HepG2 (cell line): ENCODE measurements around the gene GAPT. TPM values are rescaled to one million over a fixed set of nuclear protein-coding genes. Genes with fewer than 3 reads are reported as not detected.

Experiments used
- ATAC-seq: fragments of 200-7000 bp; cut with Tn5 transposase; 3 replicates; pipeline ENCODE4 v1.9.1; 2020; ENCODE audit warnings: mild to moderate bottlenecking, moderate library complexity
- BruUV-seq: library from RNA; stranded (reverse); fragments of 400-500 nt; replicated peaks from 2 replicates; lab custom pipeline; 2021; lab: Mats Ljungman, UMichigan
- CTCF ChIA-PET: fragments of 300-600 bp; formaldehyde crosslinking; extraction: SDS; loops from one replicate; lab custom pipeline; 2021; ENCODE audit warnings: low total read pairs, inconsistent platforms, low intra/inter-chr PET ratio; lab: Yijun Ruan, JAX
- POLR2A ChIA-PET: fragments of 350-600 bp; sonication (Branson Sonifier 250); formaldehyde crosslinking; loops from one replicate; lab custom pipeline; 2020; ENCODE audit warnings: antibody characterized with exemption, inconsistent platforms; lab: Yijun Ruan, JAX
- DNase-seq: peaks from one replicate; pipeline ENCODE4 v3.0.0-alpha.2; 2015; ENCODE audit warnings: low spot score
- FAIRE-seq: peaks from 3 replicates; lab custom pipeline; 2011; peaks lifted over from hg19 to GRCh38; lab: Jason Lieb, UNC
- H2AFZ ChIP-seq: one replicate; pipeline ENCODE4 v1.6.1; 2011; ENCODE audit warnings: low read length, inconsistent platforms
- H3K27ac ChIP-seq: fragments of 300-600 bp; 3 replicates; pipeline ENCODE4 v1.8.0; 2011; ENCODE audit warnings: mixed run types, mild to moderate bottlenecking, mixed read lengths, low read length, inconsistent platforms; ENCODE audit not compliant: insufficient read depth; ENCODE audit errors: extremely low read length
- H3K27me3 ChIP-seq, 2 experiments: fragments of 200-600 bp in 1 of 2; 2 replicates in 1 of 2; 3 replicates in 1 of 2; pipeline versions ENCODE4 v1.6.0 to v1.8.0; 2011; ENCODE audit warnings: low read length in 2 of 2, mild to moderate bottlenecking in 2 of 2, moderate library complexity in 2 of 2, inconsistent platforms in 1 of 2; ENCODE audit not compliant: insufficient read depth in 2 of 2, control insufficient read depth in 1 of 2
- H3K36me3 ChIP-seq, 2 experiments: fragments of 200-600 bp in 1 of 2; replicated peaks in 1 of 2; 2 replicates in 1 of 2; 3 replicates in 1 of 2; pipeline versions ENCODE4 v1.5.1 to v1.8.0; 2011; ENCODE audit warnings: low read length in 2 of 2, inconsistent platforms in 1 of 2; ENCODE audit not compliant: insufficient read depth in 2 of 2, control insufficient read depth in 1 of 2
- H3K4me1 ChIP-seq: 2 replicates; pipeline ENCODE4 v1.5.1; 2012; ENCODE audit warnings: low read length, inconsistent platforms; ENCODE audit not compliant: insufficient read depth
- H3K4me2 ChIP-seq: 2 replicates; pipeline ENCODE4 v1.6.0; 2011; ENCODE audit warnings: low read depth, low read length, inconsistent platforms
- H3K4me3 ChIP-seq, 3 experiments: fragments of 200-600 bp in 1 of 3; sonication (generic), shearing (Covaris generic) in 1 of 3; replicated peaks in 1 of 3; 2 replicates each; pipeline ENCODE4 v1.5.1; 2011 to 2016; ENCODE audit warnings: low read length in 3 of 3, inconsistent platforms in 2 of 3, low read depth in 2 of 3, mild to moderate bottlenecking in 2 of 3, control low read depth in 1 of 3, mixed read lengths in 1 of 3; ENCODE audit not compliant: insufficient read depth in 1 of 3
- H3K79me2 ChIP-seq: one replicate; pipeline ENCODE4 v1.6.1; 2011; ENCODE audit warnings: low read length, inconsistent platforms; ENCODE audit not compliant: insufficient read depth
- H3K9ac ChIP-seq: 2 replicates; pipeline ENCODE4 v1.6.0; 2011; ENCODE audit warnings: mild to moderate bottlenecking, low read depth, low read length, inconsistent platforms; ENCODE audit not compliant: insufficient read depth
- H3K9me3 ChIP-seq: 2 replicates; pipeline ENCODE4 v1.5.1; 2012; ENCODE audit warnings: mild to moderate bottlenecking, low read length
- H4K20me1 ChIP-seq: 2 replicates; pipeline ENCODE4 v1.6.0; 2011; ENCODE audit warnings: inconsistent platforms, mild to moderate bottlenecking, low read length, moderate library complexity; ENCODE audit not compliant: insufficient read depth
- ASH2L ChIP-seq: fragments of 300-600, 200-600 bp; sonication (generic); IDR thresholded peaks from 2 replicates; pipeline ENCODE4 v1.7.0; 2017; ENCODE audit warnings: low read depth, mild to moderate bottlenecking, moderate library complexity, mixed read lengths, low read length; ENCODE audit not compliant: insufficient read length
- HNRNPUL1 ChIP-seq: fragments of 200-400 bp; formaldehyde crosslinking; IDR thresholded peaks from 2 replicates; pipeline ENCODE4 v1.6.1; 2017; ENCODE audit warnings: low read depth, mild to moderate bottlenecking, low read length, moderate library complexity
- MEIS1 ChIP-seq: sonication (generic); formaldehyde crosslinking; IDR thresholded peaks from 2 replicates; pipeline ENCODE4 v1.9.0; 2021; ENCODE audit warnings: mild to moderate bottlenecking, missing genetic modification reagents, moderate library complexity, borderline replicate concordance
- PAF1 ChIP-seq: IDR thresholded peaks from 2 replicates; pipeline ENCODE4 v1.6.1; 2016; ENCODE audit warnings: missing genetic modification reagents, missing compliant biosample characterization
- RAD51 ChIP-seq: fragments of 450-650 bp; IDR thresholded peaks from 2 replicates; pipeline ENCODE4 v1.6.1; 2016; ENCODE audit warnings: borderline replicate concordance
- SP140L ChIP-seq: sonication (generic); formaldehyde crosslinking; IDR thresholded peaks from 2 replicates; pipeline ENCODE4 v1.4.0; 2020; ENCODE audit warnings: missing genetic modification reagents, borderline replicate concordance
- SP4 ChIP-seq: sonication (generic); formaldehyde crosslinking; IDR thresholded peaks from 2 replicates; pipeline ENCODE4 v1.8.1; 2023; ENCODE audit warnings: mild to moderate bottlenecking, missing genetic modification reagents
- SRSF4 ChIP-seq: fragments of 200-400 bp; formaldehyde crosslinking; IDR thresholded peaks from one replicate; pipeline ENCODE4 v1.6.1; 2018; ENCODE audit warnings: mild to moderate bottlenecking, low read depth, low read length, moderate library complexity; ENCODE audit not compliant: poor library complexity, severe bottlenecking
- WIZ ChIP-seq: sonication (generic); formaldehyde crosslinking; IDR thresholded peaks from 2 replicates; pipeline ENCODE4 v1.5.1; 2020; ENCODE audit warnings: mild to moderate bottlenecking, missing genetic modification reagents
- ZBTB42 ChIP-seq: sonication (generic); formaldehyde crosslinking; IDR thresholded peaks from 2 replicates; pipeline ENCODE4 v1.5.0; 2020; ENCODE audit warnings: mild to moderate bottlenecking, missing genetic modification reagents
- ZNF12 ChIP-seq: sonication (generic); formaldehyde crosslinking; IDR thresholded peaks from 2 replicates; pipeline ENCODE4 v1.5.0; 2020; ENCODE audit warnings: missing genetic modification reagents
- ZNF430 ChIP-seq: sonication (generic); formaldehyde crosslinking; IDR thresholded peaks from 2 replicates; pipeline ENCODE4 v1.9.0; 2021; ENCODE audit warnings: mild to moderate bottlenecking, missing genetic modification reagents
- ZNF460 ChIP-seq: sonication (generic); formaldehyde crosslinking; IDR thresholded peaks from 2 replicates; pipeline ENCODE4 v1.5.1; 2020; ENCODE audit warnings: missing genetic modification reagents, mild to moderate bottlenecking, borderline replicate concordance
- ZNF83 ChIP-seq: sonication (generic); formaldehyde crosslinking; IDR thresholded peaks from 2 replicates; pipeline ENCODE4 v1.4.0; 2020; ENCODE audit warnings: missing genetic modification reagents, mild to moderate bottlenecking, borderline replicate concordance
- WGBS: methylation state at CpG from one replicate; pipeline ENCODE4 v1.1.6; 2017; ENCODE audit warnings: low lambda C conversion rate; 5-methylcytosine and 5-hydroxymethylcytosine counted together
- in situ Hi-C: cut with HindIII; loops from 2 replicates; pipeline ENCODE4 v1.10.0; 2017; ENCODE audit warnings: low pct_unique_long_range_greater_than_20kb; ENCODE audit not compliant: extremely low pct_ligation_motif_present
- intact Hi-C: fragments of 100-400 bp; cut with micrococcal nuclease; formaldehyde crosslinking; loops from one replicate; pipeline ENCODE4 v1.10.0; 2022; ENCODE audit not compliant: unreplicated experiment
- polyA plus RNA-seq, 8 experiments: library from polyadenylated mRNA; depleted of rRNA in 3 of 8; stranded (reverse) in 7 of 8; unstranded in 1 of 8; fragments of >200 nt; fragmentation: Illumina TruSeq in 4 of 8; extraction: Trizol in 4 of 8; gene quantifications; 2 replicates each; pipeline versions ENCODE4 v1.2.1 to v1.2.3, GENCODE V29; 2011 to 2016; ENCODE audit warnings: low read depth in 4 of 8, missing spikeins in 1 of 8, mixed read lengths in 1 of 8; ENCODE audit not compliant: insufficient read depth in 1 of 8
- total RNA-seq, 5 experiments: library from RNA; depleted of rRNA; stranded (reverse); fragments of >200 nt; fragmentation: Illumina TruSeq; extraction: Trizol; gene quantifications; 2 replicates each; pipeline ENCODE4 v1.2.3, GENCODE V29; 2016; ENCODE audit warnings: low read depth in 1 of 5
- TF ChIP-seq, protein P1 (sequence below): sonication (generic); formaldehyde crosslinking; IDR thresholded peaks from 2 replicates; pipeline ENCODE4 v1.5.0; 2020; ENCODE audit warnings: missing genetic modification reagents
- TF ChIP-seq, protein P2 (sequence below): sonication (generic); formaldehyde crosslinking; IDR thresholded peaks from 2 replicates; pipeline ENCODE4 v1.5.1; 2020; ENCODE audit warnings: mild to moderate bottlenecking, missing genetic modification reagents, borderline replicate concordance

The GAPT gene
- total and polyA plus RNA-seq, 2 of the 13 experiments (the other 11 are each of a cell fraction or from before 2014, with no cell fraction given), result not detected

DNA sequence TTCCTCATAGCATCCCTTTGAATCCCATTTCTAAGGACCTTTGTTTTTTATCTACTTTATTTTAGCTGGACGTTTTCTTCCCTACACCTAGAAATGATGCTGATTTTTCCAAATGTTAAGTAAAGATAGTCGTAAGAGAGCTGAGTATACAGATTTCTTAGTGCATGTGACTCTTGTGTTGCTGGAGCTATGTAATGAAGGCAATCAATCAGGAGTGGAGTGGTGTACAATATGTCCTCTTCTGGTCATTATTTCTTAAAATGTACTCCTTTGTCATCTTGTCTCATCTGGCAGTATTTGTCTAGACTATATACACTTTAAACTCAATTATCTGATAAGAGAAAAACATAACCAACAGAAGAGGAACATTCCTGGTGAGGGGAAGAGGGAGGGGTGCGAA lies 13.5 kb downstream of the GAPT start:
- Histone ChIP-seq H3K4me2 (no peak overlapping the region), H3K4me1 (no peaks in the 10 kb centered on the region), H3K4me3 (no peak overlapping the region), H3K9ac (no peak overlapping the region), H3K79me2 (no peaks in the 10 kb centered on the region), H3K27ac (no peak overlapping the region), H3K27me3 (no peaks in the 10 kb centered on the region), H2AFZ (no peak overlapping the region), H3K9me3 (no peaks in the 10 kb centered on the region), H3K36me3 (no peaks in the 10 kb centered on the region), H4K20me1 (no peaks in the 10 kb centered on the region)
- no peak for TF ChIP-seq PAF1 (CRISPR knock-in tag)
- TF ChIP-seq ASH2L, result no peak
- no peak for TF ChIP-seq ZNF12 (CRISPR knock-in tag)
- TF ChIP-seq SRSF4, result no peak
- TF ChIP-seq SP140L (CRISPR knock-in tag), result no peak
- no peak for TF ChIP-seq WIZ (CRISPR knock-in tag)
- TF ChIP-seq, protein P1, sequence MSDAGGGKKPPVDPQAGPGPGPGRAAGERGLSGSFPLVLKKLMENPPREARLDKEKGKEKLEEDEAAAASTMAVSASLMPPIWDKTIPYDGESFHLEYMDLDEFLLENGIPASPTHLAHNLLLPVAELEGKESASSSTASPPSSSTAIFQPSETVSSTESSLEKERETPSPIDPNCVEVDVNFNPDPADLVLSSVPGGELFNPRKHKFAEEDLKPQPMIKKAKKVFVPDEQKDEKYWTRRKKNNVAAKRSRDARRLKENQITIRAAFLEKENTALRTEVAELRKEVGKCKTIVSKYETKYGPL (CRISPR knock-in tag), result no peak
- no peak for TF ChIP-seq ZNF460 (CRISPR knock-in tag)
- TF ChIP-seq HNRNPUL1, result no peak
- TF ChIP-seq ZNF83 (CRISPR knock-in tag), result no peak
- TF ChIP-seq ZNF430 (CRISPR knock-in tag), result no peak
- TF ChIP-seq, protein P2, sequence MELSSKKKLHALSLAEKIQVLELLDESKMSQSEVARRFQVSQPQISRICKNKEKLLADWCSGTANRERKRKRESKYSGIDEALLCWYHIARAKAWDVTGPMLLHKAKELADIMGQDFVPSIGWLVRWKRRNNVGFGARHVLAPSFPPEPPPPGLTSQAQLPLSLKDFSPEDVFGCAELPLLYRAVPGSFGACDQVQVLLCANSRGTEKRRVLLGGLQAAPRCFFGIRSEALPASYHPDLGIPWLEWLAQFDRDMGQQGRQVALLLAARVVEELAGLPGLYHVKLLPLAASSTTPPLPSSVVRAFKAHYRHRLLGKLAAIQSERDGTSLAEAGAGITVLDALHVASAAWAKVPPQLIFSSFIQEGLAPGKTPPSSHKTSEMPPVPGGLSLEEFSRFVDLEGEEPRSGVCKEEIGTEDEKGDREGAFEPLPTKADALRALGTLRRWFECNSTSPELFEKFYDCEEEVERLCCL (CRISPR knock-in tag), result no peak
- TF ChIP-seq MEIS1 (CRISPR knock-in tag), result no peak
- TF ChIP-seq SP4 (CRISPR knock-in tag), result no peak
- no peak for TF ChIP-seq RAD51
- no peak for TF ChIP-seq ZBTB42
- BruUV-seq, result no TSS peak
- DNase-seq (no peak), FAIRE-seq (no peak), ATAC-seq (no peak)
- ChIA-PET POLR2A (no interaction called here), CTCF (no interaction called here)
- under 1% methylated on average over 3 of the region's 3 CpGs for WGBS
- in situ Hi-C loops, result loop anchor here (25.0 kb wide), 1 partner anchor 308 kb away; no protein-coding TSS in a partner anchor
- intact Hi-C loops, result no loop called here
